ENCODE data around the gene FARP2.
"Not testable (repeated sequence)": the region's sequence is repeated elsewhere in the genome, so short reads cannot be mapped to it uniquely, and the experiment has no call there.

The FARP2 gene

GRCh38 chr2:241390301-241391206 is 34.5 kb downstream of the FARP2 start:
- H3K79me2 ChIP-seq (ENCODE audit: insufficient read depth, low read length), result no peaks in the 10 kb centered on the region
- no peak overlapping the region for H2AFZ ChIP-seq (ENCODE audit: low read length)
- H3K9me2 ChIP-seq (replicated peaks; ENCODE audit: low read depth, low read length), result no peaks in the 10 kb centered on the region
- TF ChIP-seq CTCF (conservative IDR thresholded peaks at IDR 0.05; ENCODE audit: low read length) (no peak), EZH2phosphoT487 (IDR thresholded peaks at IDR 0.05; ENCODE audit: borderline replicate concordance) (no peak)
- H3K4me2 ChIP-seq (ENCODE audit: low read depth, low read length, poor library complexity, severe bottlenecking), result no peak overlapping the region
- H3K27me3 ChIP-seq (ENCODE audit: insufficient read depth, low read length, poor library complexity, severe bottlenecking), result no peaks in the 10 kb centered on the region
- H3K9ac ChIP-seq (ENCODE audit: low read depth, low read length, poor library complexity, severe bottlenecking), result no peak overlapping the region
- H3K4me3 ChIP-seq (ENCODE audit: low read length, poor library complexity, severe bottlenecking), result no peak overlapping the region
- H3K36me3 ChIP-seq (ENCODE audit: insufficient read depth, low read length), result no peaks in the 10 kb centered on the region
- no peaks in the 10 kb centered on the region for H4K20me1 ChIP-seq (ENCODE audit: insufficient read depth, low read length, poor library complexity, severe bottlenecking)
- no peaks in the 10 kb centered on the region for H3K9me3 ChIP-seq (ENCODE audit: insufficient read depth, low read depth, low read length)
- no peaks in the 10 kb centered on the region for H3F3A ChIP-seq (ENCODE audit: low read depth)
- no peaks in the 10 kb centered on the region for H3K4me1 ChIP-seq (ENCODE audit: insufficient read depth, low read length, poor library complexity, severe bottlenecking)

- H3K4me2 ChIP-seq (ENCODE audit: low read depth, low read length, poor library complexity, severe bottlenecking), result no peak overlapping the region
- peak; percentile 74 for TF ChIP-seq CTCF (conservative IDR thresholded peaks at IDR 0.05; ENCODE audit: low read length)
- TF ChIP-seq EZH2phosphoT487 (IDR thresholded peaks at IDR 0.05; ENCODE audit: borderline replicate concordance), result no peak
- H3K9ac ChIP-seq (ENCODE audit: low read depth, low read length, poor library complexity, severe bottlenecking), result no peak overlapping the region
- H3K9me2 ChIP-seq (replicated peaks; ENCODE audit: low read depth, low read length), result no peaks in the 10 kb centered on the region
- no peak overlapping the region for H2AFZ ChIP-seq (ENCODE audit: low read length)
- H3K27me3 ChIP-seq (ENCODE audit: insufficient read depth, low read length, poor library complexity, severe bottlenecking), result no peaks in the 10 kb centered on the region
- no peaks in the 10 kb centered on the region for H3K36me3 ChIP-seq (ENCODE audit: insufficient read depth, low read length)
- no peaks in the 10 kb centered on the region for H3K79me2 ChIP-seq (ENCODE audit: insufficient read depth, low read length)
- H3K4me3 ChIP-seq (ENCODE audit: low read length, poor library complexity, severe bottlenecking), result no peak overlapping the region
- H4K20me1 ChIP-seq (ENCODE audit: insufficient read depth, low read length, poor library complexity, severe bottlenecking), result no peaks in the 10 kb centered on the region
- no peaks in the 10 kb centered on the region for H3K4me1 ChIP-seq (ENCODE audit: insufficient read depth, low read length, poor library complexity, severe bottlenecking)
- H3F3A ChIP-seq (ENCODE audit: low read depth), result no peaks in the 10 kb centered on the region
- no peaks in the 10 kb centered on the region for H3K9me3 ChIP-seq (ENCODE audit: insufficient read depth, low read depth, low read length)
Measured at GRCh38 chr2:241391892-241392665, 36.0 kb downstream of the FARP2 start.

- H3K27me3 ChIP-seq (ENCODE audit: insufficient read depth, low read length, poor library complexity, severe bottlenecking); H3K4me3 ChIP-seq (ENCODE audit: low read length, poor library complexity, severe bottlenecking); H3K4me2 ChIP-seq (ENCODE audit: low read depth, low read length, poor library complexity, severe bottlenecking); H3K36me3 ChIP-seq (ENCODE audit: insufficient read depth, low read length); H4K20me1 ChIP-seq (ENCODE audit: insufficient read depth, low read length, poor library complexity, severe bottlenecking); H3K4me1 ChIP-seq (ENCODE audit: insufficient read depth, low read length, poor library complexity, severe bottlenecking); H2AFZ ChIP-seq (ENCODE audit: low read length); H3F3A ChIP-seq (ENCODE audit: low read depth); H3K9me2 ChIP-seq (replicated peaks; ENCODE audit: low read depth, low read length); H3K79me2 ChIP-seq (ENCODE audit: insufficient read depth, low read length); H3K9ac ChIP-seq (ENCODE audit: low read depth, low read length, poor library complexity, severe bottlenecking); H3K9me3 ChIP-seq (ENCODE audit: insufficient read depth, low read depth, low read length): not testable (repeated sequence)
Measured at GRCh38 chr2:241392753-241393152, 36.7 kb downstream of the FARP2 start.

All from Loucy (cell line).